Activated T-cell treated with anti-CD3 and anti-CD28 coated beads, Interleukin-2, amount 50 U/mL, for 72 hours (primary cell): ENCODE measurements around the gene GRHPR. TPM values are rescaled to one million over a fixed set of nuclear protein-coding genes. Genes with fewer than 3 reads are reported as not detected.

Experiments
- ATAC-seq, 2 donors: fragments of 150-1000 bp; cut with Tn5 transposase; replicated peaks in 1 of 2; 2 replicates each; pipeline ENCODE4 v1.10.0; 2021; ENCODE audit warnings: moderate library complexity in 2 of 2, mild to moderate bottlenecking in 1 of 2
- DNase-seq, 2 donors: peaks; one replicate each; pipeline ENCODE4 v3.0.0; 2021 to 2022; ENCODE audit warnings: mixed read lengths in 1 of 2
- H3K27ac Mint-ChIP-seq: one replicate; pipeline ENCODE4 v1.8.0; 2022; ENCODE audit warnings: mild to moderate bottlenecking, moderate library complexity, mixed read lengths
- H3K27me3 Mint-ChIP-seq: one replicate; pipeline ENCODE4 v1.8.0; 2022; ENCODE audit warnings: low read depth, mixed read lengths
- H3K36me3 Mint-ChIP-seq, 2 donors: one replicate each; pipeline ENCODE4 v1.8.0; 2022; ENCODE audit warnings: mixed read lengths in 2 of 2, mild to moderate bottlenecking in 1 of 2; ENCODE audit not compliant: insufficient read depth in 2 of 2
- H3K4me1 Mint-ChIP-seq: one replicate; pipeline ENCODE4 v1.8.0; 2022; ENCODE audit warnings: low read depth, mixed read lengths
- H3K4me3 Mint-ChIP-seq, 2 donors: one replicate each; pipeline ENCODE4 v1.8.0; 2022; ENCODE audit warnings: mild to moderate bottlenecking in 2 of 2, mixed read lengths in 2 of 2, moderate library complexity in 2 of 2
- H3K9me3 Mint-ChIP-seq, 2 donors: one replicate each; pipeline ENCODE4 v1.8.0; 2022; ENCODE audit warnings: mixed read lengths in 2 of 2
- total RNA-seq, 2 donors: library from RNA; stranded (reverse); gene quantifications; one replicate each; pipeline ENCODE4 v1.2.3, GENCODE V29; 2022

Gene GRHPR
- 10 to 100 TPM; 70.2 to 94.2 TPM for total RNA-seq

DNA sequence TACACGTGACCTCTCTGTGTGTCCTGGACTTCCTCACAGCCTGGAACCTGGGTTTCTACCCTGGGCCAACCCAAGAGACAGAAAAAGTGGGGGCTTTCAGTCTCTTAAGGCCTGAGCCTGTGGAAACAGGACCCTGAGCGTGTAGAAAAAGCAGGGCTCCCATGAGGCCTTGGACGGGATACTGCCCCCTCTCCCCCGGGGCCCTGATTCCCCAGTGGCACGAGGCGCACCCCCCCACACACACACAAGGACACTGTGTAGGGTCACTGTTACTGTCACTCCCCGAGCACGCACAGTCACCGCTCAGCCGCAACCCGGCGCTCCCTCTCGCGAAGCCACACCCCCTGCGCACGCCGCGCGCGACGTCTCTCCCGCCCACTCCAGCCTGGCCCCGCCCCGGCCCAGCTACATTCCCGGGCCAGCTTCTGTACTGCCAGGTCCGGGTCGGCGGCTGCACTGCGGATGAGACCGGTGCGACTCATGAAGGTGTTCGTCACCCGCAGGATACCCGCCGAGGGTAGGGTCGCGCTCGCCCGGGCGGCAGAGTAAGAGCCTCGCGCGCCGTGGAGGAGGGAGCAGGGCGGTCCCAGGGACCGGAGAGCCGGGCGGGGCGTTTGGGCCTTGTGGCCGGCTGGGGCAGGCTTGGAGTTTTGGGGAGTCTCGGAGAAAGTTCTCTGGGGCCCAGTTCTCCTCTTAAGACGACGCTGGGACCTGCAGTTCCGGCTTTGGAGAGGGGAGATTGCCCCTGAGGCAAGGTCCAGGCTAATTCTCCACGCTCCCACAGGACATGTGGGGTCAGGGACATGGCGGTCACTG, at the start of gene GRHPR:
Gene GRHPR, plus strand, starts transcription at position 408 of the 816 bp plus-strand sequence. Its CDS starts 55 bp downstream, at position 463.
- Mint-ChIP-seq H3K36me3 (peaks cover 2 to 19% of the 10 kb centered on the region in 2 donors), H3K27me3 (no peaks in the 10 kb centered on the region), H3K4me3 (peak within 1 kb of the TSS; percentile 90 to 99), H3K4me1 (peaks cover 22% of the 10 kb centered on the region), H3K27ac (peak within 1 kb of the TSS; percentile 96), H3K9me3 (no peaks in the 10 kb centered on the region)
- ATAC-seq (peak; percentile 99), DNase-seq (peak; percentile 94 to 95)

DNA sequence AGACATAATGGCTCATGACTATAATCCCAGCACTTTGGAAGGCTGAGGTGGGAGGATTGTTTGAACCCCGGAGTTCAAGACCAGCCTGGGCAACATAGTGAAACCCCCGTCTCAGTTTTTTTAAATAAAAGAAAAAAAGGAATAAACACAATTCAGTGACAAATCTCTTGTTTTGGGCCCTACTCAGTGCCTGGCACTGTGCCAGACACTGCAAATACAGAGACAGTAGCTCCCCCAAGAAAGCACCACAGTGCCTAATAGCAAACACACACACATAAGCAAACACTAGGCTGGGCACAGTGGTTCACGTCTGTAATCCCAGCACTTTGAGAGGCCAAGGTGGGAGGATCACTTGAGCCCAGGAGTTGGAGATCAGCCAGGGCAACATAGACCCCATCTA, 49.7 kb upstream of the GRHPR start:
- Mint-ChIP-seq H3K27me3 (peaks cover 12% of the 10 kb centered on the region), H3K9me3 (no peaks in the 10 kb centered on the region)
- no peak for ATAC-seq

GRCh38 chr9:37373621-37374020, 48.9 kb upstream of the GRHPR start:
- H3K9me3 Mint-ChIP-seq, result no peaks in the 10 kb centered on the region
- H3K36me3 Mint-ChIP-seq, result no peaks in the 10 kb centered on the region
- H3K4me1 Mint-ChIP-seq, result peaks cover 15% of the 10 kb centered on the region
- H3K4me3 Mint-ChIP-seq, result no peak overlapping the region
- H3K27me3 Mint-ChIP-seq, result peaks cover 12% of the 10 kb centered on the region
- H3K27ac Mint-ChIP-seq, result no peak overlapping the region
- DNase-seq (no peak), ATAC-seq (no peak)

More for the DNA sequence above, 49.7 kb upstream of the GRHPR start:
- no peak for DNase-seq
- Mint-ChIP-seq H3K36me3 (no peaks in the 10 kb centered on the region), H3K4me3 (no peak overlapping the region), H3K27ac (no peak overlapping the region), H3K4me1 (peaks cover 15% of the 10 kb centered on the region)

DNA sequence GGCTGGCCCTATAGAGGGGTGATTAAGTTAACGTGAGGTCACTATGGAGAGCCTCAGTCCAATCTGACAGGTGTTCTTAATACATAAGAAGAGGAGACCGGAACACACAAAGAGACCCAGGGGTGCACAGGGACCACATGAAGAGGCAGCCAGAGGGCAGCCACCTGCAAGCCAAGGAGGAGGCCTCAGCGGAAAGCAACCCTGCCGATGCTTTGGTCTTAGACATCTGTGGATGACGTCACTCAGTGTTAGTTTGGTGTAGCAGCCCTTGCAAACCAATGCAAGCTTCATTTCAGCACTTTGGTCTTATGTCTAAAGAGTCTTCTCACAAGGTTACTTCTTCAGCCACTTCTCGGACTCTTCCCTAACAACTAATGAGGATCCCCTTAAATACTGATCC, 47.6 kb upstream of the GRHPR start:
- ATAC-seq (peak in 1 of 2 donors; percentile 39), DNase-seq (peak in 1 of 2 donors; percentile 14)
- Mint-ChIP-seq H3K4me3 (no peak overlapping the region), H3K4me1 (peaks cover 15% of the 10 kb centered on the region), H3K36me3 (no peaks in the 10 kb centered on the region), H3K27me3 (peaks cover 12% of the 10 kb centered on the region), H3K9me3 (no peaks in the 10 kb centered on the region), H3K27ac (no peak overlapping the region)

DNA sequence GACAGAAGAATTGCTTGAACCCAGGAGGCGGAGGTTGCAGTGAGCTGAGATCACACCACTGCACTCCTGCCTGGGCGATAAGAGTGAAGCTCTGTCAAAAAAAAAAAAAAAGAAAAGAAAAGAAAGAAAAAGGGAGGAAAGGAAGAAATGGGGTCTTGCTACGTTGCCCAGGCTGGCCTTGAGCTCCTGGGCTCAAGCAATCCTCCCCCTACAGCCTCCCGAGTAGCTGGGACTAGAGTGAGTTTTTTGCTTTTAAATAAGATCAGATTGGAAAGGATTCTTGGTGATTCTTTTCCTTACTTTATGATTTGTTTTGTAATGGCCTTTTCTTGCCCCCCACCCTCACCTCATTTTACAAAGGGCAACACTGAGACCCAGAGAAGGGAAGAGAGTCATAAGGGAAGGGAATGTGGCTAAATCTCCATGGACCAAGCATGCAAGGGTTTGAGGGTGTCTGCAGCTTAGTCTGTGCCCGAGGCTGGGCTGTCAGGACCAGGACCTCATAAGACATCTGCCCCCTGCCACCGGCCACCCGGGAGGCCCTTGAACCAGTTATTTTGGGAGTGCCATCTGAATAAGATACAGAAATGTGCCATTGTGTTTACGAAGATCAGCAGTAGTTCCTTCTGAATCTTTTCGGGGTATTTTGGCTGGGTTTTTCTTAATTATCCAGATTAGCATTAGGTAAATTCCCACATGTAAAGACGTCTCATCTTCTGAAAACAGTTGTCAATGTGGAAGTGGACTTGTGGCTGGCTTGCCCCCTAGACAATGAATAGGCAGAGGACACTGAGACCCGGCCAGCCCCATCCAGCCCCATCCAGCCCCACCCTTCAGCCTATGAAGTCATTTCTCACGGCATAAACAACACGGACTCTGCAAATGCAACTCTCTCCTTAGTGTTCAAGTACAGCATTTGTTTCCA, 44.5 kb upstream of the GRHPR start:
- ATAC-seq (peak; percentile 60 to 86), DNase-seq (peak in 1 of 2 donors; percentile 7)
- Mint-ChIP-seq H3K27me3 (peaks cover 12% of the 10 kb centered on the region), H3K4me1 (no peaks in the 10 kb centered on the region), H3K36me3 (no peaks in the 10 kb centered on the region), H3K27ac (no peak overlapping the region), H3K9me3 (peaks cover 0 to 2% of the 10 kb centered on the region in 2 donors), H3K4me3 (peak overlapping the region in 1 of 2 donors; percentile 33)

- Mint-ChIP-seq H3K27me3 (peaks cover 12% of the 10 kb centered on the region), H3K4me1 (no peaks in the 10 kb centered on the region), H3K27ac (no peak overlapping the region), H3K36me3 (no peaks in the 10 kb centered on the region), H3K9me3 (peaks cover 0 to 2% of the 10 kb centered on the region in 2 donors), H3K4me3 (no peak overlapping the region)
- no peak for DNase-seq
- ATAC-seq, result no peak
Observed at GRCh38 chr9:37378613-37379004, 43.9 kb upstream of the GRHPR start.

DNA sequence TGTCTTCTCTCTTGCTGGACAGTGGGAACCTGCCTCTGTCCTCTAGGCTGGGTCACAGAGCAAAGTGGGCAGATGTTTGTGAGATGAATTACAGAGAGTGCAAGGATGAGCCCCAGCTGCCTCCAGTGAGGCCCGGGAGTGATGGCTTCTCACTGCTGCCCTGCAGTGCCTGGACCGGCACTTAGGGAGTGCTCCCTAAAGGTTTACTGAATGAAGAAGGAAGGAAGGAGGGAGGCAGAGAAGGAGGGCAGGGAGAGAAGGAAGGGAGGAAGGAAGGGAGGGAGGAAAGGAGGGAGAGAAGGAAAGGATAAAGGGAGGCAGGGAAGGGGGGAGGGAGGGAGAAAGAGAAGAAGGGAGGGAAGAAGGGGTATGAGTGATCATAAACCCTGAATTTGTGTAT, 42.7 kb upstream of the GRHPR start:
- DNase-seq (no peak), ATAC-seq (no peak)
- H3K4me3 Mint-ChIP-seq, result no peak overlapping the region
- peaks cover 0 to 2% of the 10 kb centered on the region in 2 donors for H3K9me3 Mint-ChIP-seq
- H3K27me3 Mint-ChIP-seq, result peaks cover 12% of the 10 kb centered on the region
- no peaks in the 10 kb centered on the region for H3K36me3 Mint-ChIP-seq
- H3K27ac Mint-ChIP-seq, result no peak overlapping the region
- no peaks in the 10 kb centered on the region for H3K4me1 Mint-ChIP-seq

GRCh38 chr9:37380570-37380969, 41.9 kb upstream of the GRHPR start:
- Mint-ChIP-seq H3K27me3 (peaks cover 12% of the 10 kb centered on the region), H3K27ac (no peak overlapping the region), H3K4me3 (no peak overlapping the region), H3K4me1 (no peaks in the 10 kb centered on the region), H3K36me3 (no peaks in the 10 kb centered on the region), H3K9me3 (peaks cover 0 to 2% of the 10 kb centered on the region in 2 donors)
- DNase-seq (no peak), ATAC-seq (no peak)

DNA sequence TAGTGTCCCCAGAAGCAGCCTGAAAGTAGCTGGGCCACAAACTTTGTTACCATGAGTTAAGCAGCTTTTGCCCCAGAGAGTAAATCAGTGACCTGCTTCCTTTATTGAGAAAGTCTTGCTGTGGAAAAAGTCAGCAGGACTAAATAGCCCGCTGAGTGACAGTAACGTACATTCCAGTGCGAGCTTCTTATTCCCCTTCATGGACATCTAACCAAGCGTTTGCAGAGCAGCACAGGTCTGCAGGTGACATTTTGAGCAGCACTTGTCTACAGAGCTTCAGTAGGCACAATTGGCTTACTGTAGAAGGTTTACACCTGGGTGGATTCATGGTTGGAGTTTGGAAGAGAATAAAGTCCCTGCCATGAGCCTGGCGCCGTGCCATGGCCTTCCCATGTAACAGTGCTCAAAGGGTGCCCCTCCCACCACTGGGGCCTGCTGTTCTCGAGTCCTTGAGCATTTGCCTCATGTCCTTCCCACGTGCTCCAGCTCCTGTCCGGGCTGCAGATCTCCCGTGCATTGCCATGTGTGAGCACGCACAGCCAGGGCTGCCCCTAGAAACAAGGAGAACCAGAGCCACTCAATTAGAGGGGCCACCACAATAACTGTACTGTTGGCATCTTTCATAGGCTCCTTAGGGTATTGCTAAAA, 41.3 kb upstream of the GRHPR start:
- H3K27ac Mint-ChIP-seq, result no peak overlapping the region
- H3K4me1 Mint-ChIP-seq, result no peaks in the 10 kb centered on the region
- ATAC-seq (no peak), DNase-seq (no peak)
- no peak overlapping the region for H3K4me3 Mint-ChIP-seq
- H3K9me3 Mint-ChIP-seq, result peaks cover 0 to 2% of the 10 kb centered on the region in 2 donors
- H3K27me3 Mint-ChIP-seq, result peaks cover 9% of the 10 kb centered on the region
- no peaks in the 10 kb centered on the region for H3K36me3 Mint-ChIP-seq

- H3K27ac Mint-ChIP-seq, result no peak overlapping the region
- peaks cover 0 to 2% of the 10 kb centered on the region in 2 donors for H3K9me3 Mint-ChIP-seq
- H3K36me3 Mint-ChIP-seq, result no peaks in the 10 kb centered on the region
- ATAC-seq (no peak), DNase-seq (no peak)
- H3K4me1 Mint-ChIP-seq, result no peaks in the 10 kb centered on the region
- H3K27me3 Mint-ChIP-seq, result no peaks in the 10 kb centered on the region
- no peak overlapping the region for H3K4me3 Mint-ChIP-seq
Observed at GRCh38 chr9:37382161-37382981, 40.1 kb upstream of the GRHPR start.

GRCh38 chr9:37382982-37383357, 39.5 kb upstream of the GRHPR start:
- H3K36me3 Mint-ChIP-seq, result no peaks in the 10 kb centered on the region

GRCh38 chr9:37383393-37383792, 39.1 kb upstream of the GRHPR start:
- H3K4me3 Mint-ChIP-seq, result no peak overlapping the region
- H3K27me3 Mint-ChIP-seq, result no peaks in the 10 kb centered on the region
- H3K27ac Mint-ChIP-seq, result no peak overlapping the region
- no peaks in the 10 kb centered on the region for H3K36me3 Mint-ChIP-seq
- ATAC-seq (no peak), DNase-seq (no peak)
- H3K9me3 Mint-ChIP-seq, result peaks cover 0 to 2% of the 10 kb centered on the region in 2 donors
- H3K4me1 Mint-ChIP-seq, result no peaks in the 10 kb centered on the region

More at GRCh38 chr9:37382982-37383357, 39.5 kb upstream of the GRHPR start:
- peaks cover 0 to 2% of the 10 kb centered on the region in 2 donors for H3K9me3 Mint-ChIP-seq
- no peak overlapping the region for H3K27ac Mint-ChIP-seq
- H3K4me1 Mint-ChIP-seq, result no peaks in the 10 kb centered on the region
- no peak overlapping the region for H3K4me3 Mint-ChIP-seq
- H3K27me3 Mint-ChIP-seq, result no peaks in the 10 kb centered on the region
- ATAC-seq (no peak), DNase-seq (no peak)
